Measurements from ENCODE around the gene CASQ2. TPM values are rescaled to one million over a fixed set of nuclear protein-coding genes. Genes with fewer than 3 reads are reported as not detected.

CASQ2 gene
- total and polyA plus RNA-seq, 9 donors, result 0.36 to 43.0 (median 2.3) TPM

DNA sequence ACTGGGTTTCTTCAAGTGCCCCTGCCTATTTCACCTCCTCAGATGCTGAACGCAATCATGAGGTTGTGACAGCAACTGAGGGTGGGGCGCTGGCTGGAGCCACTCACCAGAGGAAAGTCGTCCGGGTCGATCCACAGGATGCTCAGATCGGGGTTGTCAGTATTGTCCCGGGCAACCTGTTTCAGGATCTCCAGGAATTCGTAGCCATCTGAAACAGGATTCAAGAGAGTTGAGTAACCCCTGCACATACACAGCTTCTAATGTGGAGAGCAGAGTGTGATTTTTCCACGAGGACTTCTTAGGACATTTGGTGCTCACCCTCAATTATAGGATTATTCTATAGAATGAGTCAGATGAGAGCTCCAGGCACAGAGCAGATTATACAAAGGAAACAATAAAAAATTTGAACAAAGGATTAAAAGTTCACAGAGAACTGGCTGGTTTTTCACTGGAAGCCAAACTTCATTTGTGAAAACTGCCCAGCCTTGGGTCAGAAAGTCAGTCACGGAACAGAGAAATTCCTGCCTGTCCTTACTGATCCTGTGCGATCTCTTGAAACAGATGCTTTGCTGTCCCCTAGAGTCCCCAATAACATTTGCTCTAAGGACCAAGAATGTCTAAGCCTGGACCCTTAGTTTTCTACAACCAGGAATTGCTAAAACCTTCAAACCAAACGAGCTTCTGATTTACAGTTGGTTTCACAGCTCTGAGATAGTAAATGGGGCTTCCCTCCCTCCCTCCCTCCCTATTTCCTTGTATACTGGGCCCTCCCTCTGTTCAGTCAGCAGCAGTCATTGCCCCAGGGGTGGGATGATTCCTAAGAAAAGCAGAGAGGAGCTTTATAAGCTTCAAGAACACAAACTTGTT is 63.2 kb downstream of the CASQ2 start:
- no peaks in the 10 kb centered on the region for H3K27me3 ChIP-seq
- no peaks in the 10 kb centered on the region for H3K9me3 ChIP-seq
- WGBS, 3 donors, result 76 to 78% (median 78%) methylated on average over 12 of the region's 12 CpGs
- no peaks in the 10 kb centered on the region for H3K4me1 ChIP-seq (ENCODE audit: insufficient read depth)
- intact Hi-C loops (cut with DNase I), result no loop called here
- TF ChIP-seq EP300 (IDR thresholded peaks at IDR 0.05), result no peak
- TF ChIP-seq, protein P1, sequence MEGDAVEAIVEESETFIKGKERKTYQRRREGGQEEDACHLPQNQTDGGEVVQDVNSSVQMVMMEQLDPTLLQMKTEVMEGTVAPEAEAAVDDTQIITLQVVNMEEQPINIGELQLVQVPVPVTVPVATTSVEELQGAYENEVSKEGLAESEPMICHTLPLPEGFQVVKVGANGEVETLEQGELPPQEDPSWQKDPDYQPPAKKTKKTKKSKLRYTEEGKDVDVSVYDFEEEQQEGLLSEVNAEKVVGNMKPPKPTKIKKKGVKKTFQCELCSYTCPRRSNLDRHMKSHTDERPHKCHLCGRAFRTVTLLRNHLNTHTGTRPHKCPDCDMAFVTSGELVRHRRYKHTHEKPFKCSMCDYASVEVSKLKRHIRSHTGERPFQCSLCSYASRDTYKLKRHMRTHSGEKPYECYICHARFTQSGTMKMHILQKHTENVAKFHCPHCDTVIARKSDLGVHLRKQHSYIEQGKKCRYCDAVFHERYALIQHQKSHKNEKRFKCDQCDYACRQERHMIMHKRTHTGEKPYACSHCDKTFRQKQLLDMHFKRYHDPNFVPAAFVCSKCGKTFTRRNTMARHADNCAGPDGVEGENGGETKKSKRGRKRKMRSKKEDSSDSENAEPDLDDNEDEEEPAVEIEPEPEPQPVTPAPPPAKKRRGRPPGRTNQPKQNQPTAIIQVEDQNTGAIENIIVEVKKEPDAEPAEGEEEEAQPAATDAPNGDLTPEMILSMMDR (IDR thresholded peaks at IDR 0.05), result no peak
- no peak for TF ChIP-seq POLR2A (IDR thresholded peaks at IDR 0.05)
- no peak overlapping the region for H3K27ac ChIP-seq
- DNase-seq, result no peak
- no peaks in the 10 kb centered on the region for H3K36me3 ChIP-seq
- no peak overlapping the region for H3K4me3 ChIP-seq

DNA sequence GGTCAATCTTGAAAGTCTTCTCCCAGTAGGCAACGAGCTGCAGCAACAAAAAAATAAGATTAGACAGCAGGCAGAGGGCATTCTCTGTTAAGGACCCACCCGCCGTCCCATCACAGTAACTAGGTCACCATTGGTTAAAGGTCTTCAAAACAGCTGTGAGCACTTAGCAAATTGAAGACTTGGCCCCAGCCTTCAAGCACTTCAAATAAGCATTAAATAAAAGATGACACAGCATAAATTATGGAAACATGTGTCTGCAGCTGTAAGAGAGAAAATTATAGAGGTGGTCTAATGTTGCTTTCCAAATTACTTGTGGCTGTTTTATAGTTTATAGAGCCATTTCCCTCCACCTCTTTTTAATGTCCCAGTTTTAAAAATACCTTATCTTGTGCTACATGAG is 65.6 kb downstream of the CASQ2 start:
- Histone ChIP-seq H3K9me3 (no peaks in the 10 kb centered on the region), H3K27me3 (no peaks in the 10 kb centered on the region), H3K36me3 (no peaks in the 10 kb centered on the region), H3K4me3 (no peak overlapping the region), H3K4me1 (ENCODE audit: insufficient read depth) (no peaks in the 10 kb centered on the region), H3K27ac (no peak overlapping the region)
- WGBS, 3 donors, result 17 to 48% (median 33%) methylated on average over 3 of the region's 3 CpGs
- intact Hi-C loops (cut with DNase I), result no loop called here
- DNase-seq, result no peak
- TF ChIP-seq POLR2A (IDR thresholded peaks at IDR 0.05) (no peak), EP300 (IDR thresholded peaks at IDR 0.05) (no peak)
- TF ChIP-seq, protein P1 (IDR thresholded peaks at IDR 0.05), result no peak

DNA sequence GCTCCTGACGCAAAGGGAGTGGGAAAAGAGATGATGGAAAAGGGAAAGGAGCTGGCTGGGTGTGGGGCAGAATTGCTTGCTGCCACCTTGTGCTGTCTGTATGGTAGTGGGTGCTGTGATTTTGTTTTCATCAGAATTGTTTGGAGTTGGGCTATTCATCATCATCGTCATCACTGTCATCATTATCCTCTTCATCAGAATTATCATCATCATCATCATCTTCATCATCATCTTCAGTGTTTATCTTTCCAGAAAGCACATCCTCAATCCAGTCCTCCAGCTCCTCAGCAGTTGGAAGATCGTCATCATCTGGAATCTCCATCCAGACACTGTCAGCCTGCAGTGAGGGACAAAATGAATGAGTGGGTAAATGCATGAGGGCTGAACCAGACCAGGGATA is 67.4 kb downstream of the CASQ2 start:
- TF ChIP-seq POLR2A (IDR thresholded peaks at IDR 0.05) (no peak), EP300 (IDR thresholded peaks at IDR 0.05) (no peak)
- TF ChIP-seq, protein P1 (IDR thresholded peaks at IDR 0.05), result no peak
- intact Hi-C loops (cut with DNase I), result no loop called here
- Histone ChIP-seq H3K9me3 (no peaks in the 10 kb centered on the region), H3K4me3 (no peak overlapping the region), H3K27me3 (no peaks in the 10 kb centered on the region), H3K4me1 (ENCODE audit: insufficient read depth) (no peaks in the 10 kb centered on the region), H3K36me3 (no peaks in the 10 kb centered on the region), H3K27ac (no peak overlapping the region)
- DNase-seq, result no peak
- WGBS, 3 donors, result 62 to 80% (median 73%) methylated on average over 3 of the region's 3 CpGs

DNA sequence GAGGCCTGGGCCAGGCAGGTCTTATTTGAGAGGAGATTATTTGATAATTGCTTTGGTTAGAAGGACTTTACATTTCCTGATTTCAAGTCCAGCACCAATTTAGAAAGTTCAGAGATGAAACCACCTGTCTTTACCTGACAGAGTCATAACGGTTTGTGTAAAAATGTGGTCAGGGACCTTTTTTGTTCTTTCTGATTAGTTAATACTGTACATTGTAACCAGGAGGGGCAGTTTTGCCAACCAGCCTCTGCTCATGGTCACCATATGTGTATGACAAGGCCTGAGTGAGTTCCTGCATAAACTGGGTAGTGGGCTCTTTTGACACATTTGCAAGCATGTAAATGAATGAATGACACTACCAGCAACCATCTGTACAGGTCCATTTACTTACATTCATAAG is 70.9 kb downstream of the CASQ2 start:
- no peaks in the 10 kb centered on the region for H3K27me3 ChIP-seq
- H3K27ac ChIP-seq, result no peak overlapping the region
- H3K4me3 ChIP-seq, result no peak overlapping the region
- no peak for DNase-seq
- no peak for TF ChIP-seq EP300 (IDR thresholded peaks at IDR 0.05)
- TF ChIP-seq, protein P1 (IDR thresholded peaks at IDR 0.05), result no peak
- TF ChIP-seq POLR2A (IDR thresholded peaks at IDR 0.05), result no peak
- H3K4me1 ChIP-seq (ENCODE audit: insufficient read depth), result no peaks in the 10 kb centered on the region
- WGBS, 3 donors, result 81 to 97% (median 91%) methylated on average over 1 of the region's 1 CpG
- intact Hi-C loops (cut with DNase I), result no loop called here
- H3K9me3 ChIP-seq, result no peaks in the 10 kb centered on the region
- no peaks in the 10 kb centered on the region for H3K36me3 ChIP-seq
